Measurements from ENCODE around the gene VTA1. TPM values are rescaled to one million over a fixed set of nuclear protein-coding genes. Genes with fewer than 3 reads are reported as not detected.

VTA1 gene
- total and polyA plus RNA-seq, 2 of the 8 experiments (the other 6 are each of a cell fraction or from before 2014, with no cell fraction given) = 63.6 to 67.0 TPM

GRCh38 chr6:142192343-142192742 lies 45.3 kb downstream of the VTA1 start (continued):
- TF ChIP-seq RNF2 (IDR thresholded peaks at IDR 0.05; ENCODE audit: borderline replicate concordance, low read depth, low read length, missing control alignments, poor library complexity, severe bottlenecking) = no peak
- TF ChIP-seq ATF3 (IDR thresholded peaks at IDR 0.05; ENCODE audit: insufficient read depth, low read depth, low read length) = no peak
- no peak for TF ChIP-seq EP300 (IDR thresholded peaks at IDR 0.05; ENCODE audit: borderline replicate concordance in 1 of 2, low read depth in 2 of 2, low read length in 2 of 2)
- no peak for TF ChIP-seq TAF7 (optimal IDR thresholded peaks at IDR 0.05; ENCODE audit: borderline replicate concordance, low read depth, low read length)
- no peak for TF ChIP-seq KDM1A (IDR thresholded peaks at IDR 0.05; ENCODE audit: borderline replicate concordance, low read length)
- TF ChIP-seq SRF (IDR thresholded peaks at IDR 0.05; ENCODE audit: low read depth, low read length) = no peak
- no peak for TF ChIP-seq RBBP5 (IDR thresholded peaks at IDR 0.05; ENCODE audit: borderline replicate concordance, low read depth, low read length)
- no peak for TF ChIP-seq JUN (IDR thresholded peaks at IDR 0.05; ENCODE audit: low read depth, low read length)
- TF ChIP-seq RXRA (IDR thresholded peaks at IDR 0.05; ENCODE audit: insufficient read depth, low read depth, low read length) = no peak

All from H1 (cell line).